Measurements from ENCODE around the gene TM4SF5.

Gene TM4SF5

GRCh38 chr17:4785311-4786105, 13.8 kb downstream of the TM4SF5 start:
- H3K4me1 Mint-ChIP-seq: peaks cover 25% of the 10 kb centered on the region
- TF ChIP-seq, protein P1, sequence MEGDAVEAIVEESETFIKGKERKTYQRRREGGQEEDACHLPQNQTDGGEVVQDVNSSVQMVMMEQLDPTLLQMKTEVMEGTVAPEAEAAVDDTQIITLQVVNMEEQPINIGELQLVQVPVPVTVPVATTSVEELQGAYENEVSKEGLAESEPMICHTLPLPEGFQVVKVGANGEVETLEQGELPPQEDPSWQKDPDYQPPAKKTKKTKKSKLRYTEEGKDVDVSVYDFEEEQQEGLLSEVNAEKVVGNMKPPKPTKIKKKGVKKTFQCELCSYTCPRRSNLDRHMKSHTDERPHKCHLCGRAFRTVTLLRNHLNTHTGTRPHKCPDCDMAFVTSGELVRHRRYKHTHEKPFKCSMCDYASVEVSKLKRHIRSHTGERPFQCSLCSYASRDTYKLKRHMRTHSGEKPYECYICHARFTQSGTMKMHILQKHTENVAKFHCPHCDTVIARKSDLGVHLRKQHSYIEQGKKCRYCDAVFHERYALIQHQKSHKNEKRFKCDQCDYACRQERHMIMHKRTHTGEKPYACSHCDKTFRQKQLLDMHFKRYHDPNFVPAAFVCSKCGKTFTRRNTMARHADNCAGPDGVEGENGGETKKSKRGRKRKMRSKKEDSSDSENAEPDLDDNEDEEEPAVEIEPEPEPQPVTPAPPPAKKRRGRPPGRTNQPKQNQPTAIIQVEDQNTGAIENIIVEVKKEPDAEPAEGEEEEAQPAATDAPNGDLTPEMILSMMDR (IDR thresholded peaks at IDR 0.05; ENCODE audit: unreplicated experiment in 3 of 3): no peak
- H3K4me3 Mint-ChIP-seq: no peak overlapping the region
- H3K27me3 Mint-ChIP-seq (ENCODE audit: low read depth): peaks cover 9% of the 10 kb centered on the region
- H3K36me3 Mint-ChIP-seq (ENCODE audit: low read depth): no peaks in the 10 kb centered on the region
- H3K27ac Mint-ChIP-seq: peak overlapping the region in 2 of 3 experiments; percentile 60 to 89
- H3K9me3 Mint-ChIP-seq: no peaks in the 10 kb centered on the region

- TF ChIP-seq, protein P1 (IDR thresholded peaks at IDR 0.05; ENCODE audit: unreplicated experiment in 3 of 3): no peak
- Mint-ChIP-seq H3K27ac (peak within 1 kb of the TSS; percentile 60 to 92 (median 71)), H3K4me3 (peak within 1 kb of the TSS; percentile 66 to 91 (median 78)), H3K4me1 (peaks cover 29% of the 10 kb centered on the region), H3K27me3 (ENCODE audit: low read depth) (peaks cover 9% of the 10 kb centered on the region), H3K36me3 (ENCODE audit: low read depth) (no peaks in the 10 kb centered on the region), H3K9me3 (no peaks in the 10 kb centered on the region)
Observed at GRCh38 chr17:4786106-4786511, 14.4 kb downstream of the TM4SF5 start, which contains the start of gene VMO1. Gene VMO1 (minus strand): TSS chr17:4786364. CDS start chr17:4786352, 12 bp downstream.

DNA sequence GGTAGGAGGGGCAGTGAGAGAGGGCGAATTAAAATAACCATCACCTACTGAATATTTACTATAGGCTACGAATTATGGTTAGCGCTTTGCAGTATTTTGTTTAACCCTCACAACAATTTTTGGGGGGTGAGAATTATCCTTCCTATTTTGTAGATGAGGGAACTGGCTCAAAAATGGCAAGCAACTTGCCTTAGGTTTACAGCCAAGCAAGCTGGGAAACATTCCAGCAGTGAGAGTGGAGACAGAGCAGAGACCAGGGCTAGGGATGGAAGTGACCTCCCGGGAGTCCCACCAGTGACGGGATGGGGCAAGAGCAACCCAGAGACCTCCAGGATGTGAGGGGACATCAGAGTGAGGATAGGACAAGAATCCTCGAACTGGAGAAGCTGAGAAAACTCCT, 14.8 kb downstream of the TM4SF5 start:
- Mint-ChIP-seq H3K4me3 (peak overlapping the region; percentile 29 to 67 (median 56)), H3K9me3 (no peaks in the 10 kb centered on the region)

DNA sequence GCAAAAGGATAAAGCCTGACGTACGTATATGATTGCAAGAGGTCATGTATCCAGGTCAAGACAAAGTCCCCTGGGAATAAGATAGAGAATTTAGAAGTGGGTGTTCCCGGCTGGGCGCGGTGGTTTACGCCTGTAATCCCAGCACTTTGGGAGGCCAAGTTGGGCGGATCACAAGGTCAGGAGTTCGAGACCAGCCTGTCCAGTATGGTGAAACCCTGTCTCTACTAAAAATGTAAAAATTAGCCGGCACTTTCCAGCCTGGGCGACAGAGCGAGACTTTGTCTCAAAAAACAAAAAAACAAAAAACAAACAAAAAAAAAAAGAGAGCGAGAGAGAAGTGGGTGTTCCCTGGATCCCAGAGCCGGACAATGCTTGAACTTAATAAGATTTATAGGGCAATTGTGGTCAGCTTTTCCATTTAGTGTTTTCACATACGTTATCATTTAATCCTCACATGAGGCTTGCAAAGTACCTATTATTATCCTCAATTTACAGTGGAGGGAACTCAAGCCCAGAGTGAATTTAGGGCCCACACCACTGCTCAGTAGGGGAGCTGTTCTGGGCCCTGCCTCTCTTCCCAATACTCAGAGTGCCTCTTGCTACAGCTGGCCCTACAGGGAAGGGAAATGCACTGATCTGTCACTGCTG, 16.6 kb downstream of the TM4SF5 start:
- TF ChIP-seq, protein P1 (IDR thresholded peaks at IDR 0.05; ENCODE audit: unreplicated experiment in 3 of 3): no peak
- Mint-ChIP-seq H3K9me3 (no peaks in the 10 kb centered on the region), H3K27me3 (ENCODE audit: low read depth) (peaks cover 10% of the 10 kb centered on the region), H3K4me1 (peaks cover 29% of the 10 kb centered on the region), H3K4me3 (peak overlapping the region; percentile 88 to 91 (median 88)), H3K36me3 (ENCODE audit: low read depth) (no peaks in the 10 kb centered on the region), H3K27ac (peak overlapping the region; percentile 50 to 92 (median 79))

More for the DNA sequence above, 14.8 kb downstream of the TM4SF5 start:
- peaks cover 9% of the 10 kb centered on the region for H3K27me3 Mint-ChIP-seq (ENCODE audit: low read depth)
- TF ChIP-seq, protein P1 (IDR thresholded peaks at IDR 0.05; ENCODE audit: unreplicated experiment in 3 of 3): no peak
- H3K36me3 Mint-ChIP-seq (ENCODE audit: low read depth): no peaks in the 10 kb centered on the region
- peaks cover 29% of the 10 kb centered on the region for H3K4me1 Mint-ChIP-seq
- H3K27ac Mint-ChIP-seq: peak overlapping the region; percentile 60 to 89 (median 71)

DNA sequence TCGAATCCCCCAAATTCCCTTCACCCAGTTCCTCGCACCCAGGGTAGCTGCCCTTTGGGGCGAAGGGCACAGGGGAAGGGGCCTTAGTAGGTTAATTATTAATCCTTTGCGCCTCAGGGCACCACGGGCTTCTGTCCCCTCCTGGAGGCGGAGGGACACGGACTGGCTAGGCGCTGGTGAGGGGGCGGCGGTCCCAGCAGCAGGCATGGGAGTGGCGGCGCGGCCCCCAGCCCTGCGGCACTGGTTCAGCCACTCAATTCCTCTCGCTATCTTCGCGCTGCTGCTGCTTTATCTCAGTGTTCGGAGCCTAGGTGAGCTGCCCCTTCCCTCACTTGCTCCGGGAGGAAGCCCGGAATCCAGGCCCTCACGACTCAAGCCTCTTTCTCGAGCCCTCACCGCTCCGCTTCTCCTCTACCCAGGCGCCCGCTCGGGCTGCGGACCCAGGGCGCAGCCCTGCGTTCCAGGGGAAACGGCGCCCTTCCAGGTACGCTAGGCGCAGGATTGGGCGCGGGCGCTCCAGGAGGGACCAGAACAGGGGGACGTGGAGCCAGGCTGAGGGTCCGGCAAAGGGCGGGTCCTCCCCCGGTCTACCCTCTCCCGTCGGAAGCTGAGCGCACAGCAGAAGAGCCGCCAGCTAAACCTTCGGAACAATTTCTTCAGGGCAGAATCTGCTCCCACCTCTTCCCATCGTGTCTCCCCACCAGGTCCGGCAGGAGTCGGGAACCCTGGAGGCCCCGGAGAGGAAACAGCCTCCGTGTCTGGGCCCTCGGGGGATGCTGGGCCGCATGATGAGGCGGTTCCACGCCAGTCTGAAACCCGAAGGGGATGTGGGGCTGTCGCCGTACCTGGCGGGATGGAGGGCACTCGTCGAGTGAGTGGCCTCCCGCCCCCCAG, 17.4 kb downstream of the TM4SF5 start, which contains the start of gene GLTPD2:
Gene GLTPD2 (plus strand): TSS at position 158 of the 894 bp plus-strand sequence. CDS start 48 bp downstream, at position 206.
- Mint-ChIP-seq H3K36me3 (ENCODE audit: low read depth) (no peaks in the 10 kb centered on the region), H3K4me3 (peak within 1 kb of the TSS; percentile 88 to 91 (median 88)), H3K9me3 (no peaks in the 10 kb centered on the region), H3K4me1 (peaks cover 29% of the 10 kb centered on the region), H3K27me3 (ENCODE audit: low read depth) (peaks cover 10% of the 10 kb centered on the region), H3K27ac (peak within 1 kb of the TSS; percentile 50 to 92 (median 85))
- TF ChIP-seq, protein P1 (IDR thresholded peaks at IDR 0.05; ENCODE audit: unreplicated experiment in 3 of 3): no peak
